ENCODE results near the gene WDR11. TPM values are rescaled to one million over a fixed set of nuclear protein-coding genes. Genes with fewer than 3 reads are reported as not detected.

Gene WDR11
- total and polyA plus RNA-seq, 9 donors, result 22.0 to 31.5 (median 28.4) TPM

GRCh38 chr10:120953897-120954296 lies 102.7 kb downstream of the WDR11 start:
- no peak overlapping the region for H3K4me3 ChIP-seq (ENCODE audit: low read length)

More at GRCh38 chr10:120953897-120954296, 102.7 kb downstream of the WDR11 start:
- Histone ChIP-seq H3K36me3 (ENCODE audit: control insufficient read depth, insufficient read depth, low read length) (no peaks in the 10 kb centered on the region), H3K27me3 (ENCODE audit: control insufficient read depth, insufficient read depth, low read length) (peaks cover 27% of the 10 kb centered on the region), H3K27ac (ENCODE audit: low read length) (no peak overlapping the region), H3K9me3 (replicated peaks; ENCODE audit: control insufficient read depth, low read depth, low read length) (peaks cover 4% of the 10 kb centered on the region), H3K4me1 (ENCODE audit: control insufficient read depth, insufficient read depth, low read length) (peaks cover 12% of the 10 kb centered on the region)
- DNase-seq, result no peak
- no CpG with 5 or more reads among the region's 1 CpG for WGBS (ENCODE audit: insufficient coverage)

Measured in muscle of leg (tissue), 11 donors.